ENCODE data around the gene SLC25A5. TPM values are rescaled to one million over a fixed set of nuclear protein-coding genes. Genes with fewer than 3 reads are reported as not detected.
"Not testable (repeated sequence)": the region's sequence is repeated elsewhere in the genome, so short reads cannot be mapped to it uniquely, and the experiment has no call there.

SLC25A5 gene
- total and polyA plus RNA-seq, 2 experiments from 2014 or later, result 348 to 451 TPM

DNA sequence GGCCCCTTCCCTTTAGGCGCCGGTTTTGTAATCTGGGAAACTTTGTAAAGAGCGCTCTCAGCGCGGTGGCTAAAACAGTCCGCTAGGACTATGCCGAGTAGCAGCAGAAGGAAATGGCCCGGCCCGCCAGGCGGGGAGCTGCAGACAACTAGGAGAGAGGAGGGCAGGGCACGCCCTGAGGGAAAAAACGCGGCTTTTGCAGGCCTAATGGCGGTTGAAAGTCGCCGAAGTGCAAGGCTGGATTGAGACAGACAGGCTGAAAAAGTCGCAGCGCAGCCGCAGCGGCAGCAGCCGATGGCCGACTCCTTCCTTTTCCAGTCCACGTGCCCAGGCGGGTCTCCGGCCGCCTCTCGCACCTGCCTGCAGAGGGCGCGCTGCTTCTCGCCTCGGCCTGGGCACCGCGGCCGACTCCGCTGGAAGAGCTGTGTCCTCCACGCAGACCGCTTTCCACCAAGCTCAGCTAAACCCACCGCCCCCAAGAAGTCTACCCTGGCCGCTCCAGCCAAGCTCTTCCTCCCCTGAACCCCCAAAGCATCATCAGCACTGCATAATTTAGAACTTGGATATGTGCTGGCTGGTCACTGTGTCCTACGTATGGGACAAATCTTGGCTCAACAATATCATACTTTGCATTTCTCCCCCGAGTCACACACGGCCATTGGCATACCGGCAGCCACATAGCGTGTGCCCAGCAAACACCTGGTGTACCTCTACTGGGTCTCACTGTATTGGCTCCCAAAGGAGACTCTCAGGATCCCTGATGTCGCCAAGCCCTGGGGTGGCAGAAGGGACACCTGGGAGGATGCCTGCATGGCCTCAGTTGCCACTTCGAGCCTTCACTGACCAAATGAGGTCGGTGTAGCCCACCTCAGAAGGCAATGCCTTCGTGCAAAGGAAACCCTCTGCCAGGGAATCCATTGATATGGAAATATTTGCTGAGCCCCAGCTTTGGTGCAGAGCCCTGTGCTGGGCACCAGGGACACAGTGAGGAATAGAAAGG, 14.5 kb downstream of the SLC25A5 start:
- Histone ChIP-seq H3K79me2 (replicated peaks; ENCODE audit: insufficient read depth) (no peaks in the 10 kb centered on the region), H3K27ac (ENCODE audit: low read depth) (no peak overlapping the region), H3K4me1 (ENCODE audit: insufficient read depth) (no peaks in the 10 kb centered on the region), H3K27me3 (ENCODE audit: insufficient read depth) (peaks cover 9% of the 10 kb centered on the region), H3K9me2 (ENCODE audit: insufficient read depth) (no peaks in the 10 kb centered on the region), H2AFZ (peak overlapping the region; percentile 78; the same call in 1 of the 2 replicates), H3K4me3 (peak overlapping the region; percentile 56), H3K36me3 (ENCODE audit: insufficient read depth) (no peaks in the 10 kb centered on the region), H4K20me1 (replicated peaks; ENCODE audit: insufficient read depth) (no peaks in the 10 kb centered on the region), H3F3A (replicated peaks; ENCODE audit: low read depth) (no peaks in the 10 kb centered on the region), H3K4me2 (peak overlapping the region; percentile 78)
- Mint-ChIP-seq H3K27ac (peak overlapping the region; percentile 44; the same call in 1 of the 2 replicates), H3K27me3 (ENCODE audit: insufficient read depth, low read depth, poor library complexity) (peaks cover 3% of the 10 kb centered on the region), H3K4me1 (no peaks in the 10 kb centered on the region), H3K9me3 (no peaks in the 10 kb centered on the region; the same call in 2 of the 3 replicates), H3K4me3 (peak overlapping the region; percentile 70), H3K36me3 (ENCODE audit: low read depth) (no peaks in the 10 kb centered on the region)
- DNase-seq (ENCODE audit: low spot score), result peak; percentile 67
- TF ChIP-seq, protein P1, sequence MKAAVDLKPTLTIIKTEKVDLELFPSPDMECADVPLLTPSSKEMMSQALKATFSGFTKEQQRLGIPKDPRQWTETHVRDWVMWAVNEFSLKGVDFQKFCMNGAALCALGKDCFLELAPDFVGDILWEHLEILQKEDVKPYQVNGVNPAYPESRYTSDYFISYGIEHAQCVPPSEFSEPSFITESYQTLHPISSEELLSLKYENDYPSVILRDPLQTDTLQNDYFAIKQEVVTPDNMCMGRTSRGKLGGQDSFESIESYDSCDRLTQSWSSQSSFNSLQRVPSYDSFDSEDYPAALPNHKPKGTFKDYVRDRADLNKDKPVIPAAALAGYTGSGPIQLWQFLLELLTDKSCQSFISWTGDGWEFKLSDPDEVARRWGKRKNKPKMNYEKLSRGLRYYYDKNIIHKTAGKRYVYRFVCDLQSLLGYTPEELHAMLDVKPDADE (IDR thresholded peaks at IDR 0.05), result no peak
- TF ChIP-seq, protein P2, sequence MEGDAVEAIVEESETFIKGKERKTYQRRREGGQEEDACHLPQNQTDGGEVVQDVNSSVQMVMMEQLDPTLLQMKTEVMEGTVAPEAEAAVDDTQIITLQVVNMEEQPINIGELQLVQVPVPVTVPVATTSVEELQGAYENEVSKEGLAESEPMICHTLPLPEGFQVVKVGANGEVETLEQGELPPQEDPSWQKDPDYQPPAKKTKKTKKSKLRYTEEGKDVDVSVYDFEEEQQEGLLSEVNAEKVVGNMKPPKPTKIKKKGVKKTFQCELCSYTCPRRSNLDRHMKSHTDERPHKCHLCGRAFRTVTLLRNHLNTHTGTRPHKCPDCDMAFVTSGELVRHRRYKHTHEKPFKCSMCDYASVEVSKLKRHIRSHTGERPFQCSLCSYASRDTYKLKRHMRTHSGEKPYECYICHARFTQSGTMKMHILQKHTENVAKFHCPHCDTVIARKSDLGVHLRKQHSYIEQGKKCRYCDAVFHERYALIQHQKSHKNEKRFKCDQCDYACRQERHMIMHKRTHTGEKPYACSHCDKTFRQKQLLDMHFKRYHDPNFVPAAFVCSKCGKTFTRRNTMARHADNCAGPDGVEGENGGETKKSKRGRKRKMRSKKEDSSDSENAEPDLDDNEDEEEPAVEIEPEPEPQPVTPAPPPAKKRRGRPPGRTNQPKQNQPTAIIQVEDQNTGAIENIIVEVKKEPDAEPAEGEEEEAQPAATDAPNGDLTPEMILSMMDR (conservative IDR thresholded peaks at IDR 0.05; ENCODE audit: low read depth in 2 of 2), result peak; percentile 47 to 75; a peak in 3 of 4 replicates
- TF ChIP-seq POLR2AphosphoS5 (IDR thresholded peaks at IDR 0.05; ENCODE audit: low read depth) (peak; percentile 30; the same call in 1 of the 2 replicates), JUNB (IDR thresholded peaks at IDR 0.05; ENCODE audit: unreplicated experiment) (no peak)
- peak; percentile 94 for ATAC-seq

DNA sequence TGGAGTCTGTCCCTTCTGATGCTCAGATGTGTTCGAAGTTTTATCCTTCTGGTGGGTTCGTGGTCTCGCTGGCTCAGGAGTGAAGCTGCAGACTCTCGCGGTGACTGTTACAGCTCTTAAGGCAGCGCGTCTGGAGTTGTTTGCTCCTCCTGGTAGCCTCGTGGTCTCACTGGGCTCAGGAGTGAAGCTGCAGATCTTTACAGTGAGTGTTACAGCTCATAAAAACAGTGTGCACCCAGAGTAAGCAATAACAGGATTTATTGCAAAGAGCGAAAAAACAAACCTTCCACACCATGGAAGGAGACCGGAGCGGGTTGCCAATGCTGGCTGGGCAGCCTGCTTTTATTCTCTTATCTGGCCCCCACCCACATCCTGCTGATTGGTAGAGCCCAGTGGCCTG, 18.5 kb downstream of the SLC25A5 start:
- no peaks in the 10 kb centered on the region for H3K9me2 ChIP-seq (ENCODE audit: insufficient read depth)
- no peak overlapping the region for H2AFZ ChIP-seq
- peaks cover 9% of the 10 kb centered on the region for H3K27me3 ChIP-seq (ENCODE audit: insufficient read depth)
- H3K27ac Mint-ChIP-seq, result no peak overlapping the region
- H3K4me1 Mint-ChIP-seq, result no peaks in the 10 kb centered on the region
- H4K20me1 ChIP-seq (replicated peaks; ENCODE audit: insufficient read depth), result no peaks in the 10 kb centered on the region
- no peak for TF ChIP-seq NANOG (IDR thresholded peaks at IDR 0.05; ENCODE audit: borderline replicate concordance)
- no peak overlapping the region for H3K4me3 Mint-ChIP-seq
- no peaks in the 10 kb centered on the region for H3K36me3 Mint-ChIP-seq (ENCODE audit: low read depth)
- ATAC-seq, result no peak
- no peaks in the 10 kb centered on the region for H3K36me3 ChIP-seq (ENCODE audit: insufficient read depth)
- no peaks in the 10 kb centered on the region for H3K79me2 ChIP-seq (replicated peaks; ENCODE audit: insufficient read depth)
- H3K4me3 ChIP-seq, result no peak overlapping the region
- no peaks in the 10 kb centered on the region for H3K4me1 ChIP-seq (ENCODE audit: insufficient read depth)
- no peak overlapping the region for H3K4me2 ChIP-seq
- H3K27me3 Mint-ChIP-seq (ENCODE audit: insufficient read depth, low read depth, poor library complexity), result peaks cover 3% of the 10 kb centered on the region
- H3K27ac ChIP-seq (ENCODE audit: low read depth), result no peak overlapping the region
- no peaks in the 10 kb centered on the region for H3F3A ChIP-seq (replicated peaks; ENCODE audit: low read depth)
- DNase-seq (ENCODE audit: low spot score), result no peak
- H3K9me3 Mint-ChIP-seq, result no peaks in the 10 kb centered on the region; the same call in 2 of the 3 replicates

DNA sequence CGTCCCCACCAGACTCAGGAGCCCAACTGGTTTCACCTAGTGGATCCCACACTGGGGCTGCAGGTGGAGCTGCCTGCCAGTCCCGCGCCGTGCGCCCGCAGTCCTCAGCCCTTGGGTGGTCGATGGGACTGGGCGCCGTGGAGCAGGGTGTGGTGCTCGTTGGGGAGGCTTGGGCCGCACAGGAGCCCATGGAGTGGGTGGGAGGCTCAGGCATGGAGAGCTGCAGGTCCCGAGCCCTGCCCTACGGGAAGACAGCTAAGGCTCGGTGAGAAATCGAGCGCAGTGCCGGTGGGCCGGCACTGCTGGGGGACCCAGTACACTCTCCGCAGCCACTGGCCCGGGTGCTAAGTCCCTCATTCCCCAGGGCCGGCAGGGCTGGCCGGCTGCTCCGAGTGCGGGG, 19.5 kb downstream of the SLC25A5 start:
- not testable (repeated sequence) for H3K36me3 Mint-ChIP-seq (ENCODE audit: low read depth); H3K9me2 ChIP-seq (ENCODE audit: insufficient read depth); ATAC-seq; H3K4me1 ChIP-seq (ENCODE audit: insufficient read depth); H3K27me3 Mint-ChIP-seq (ENCODE audit: insufficient read depth, low read depth, poor library complexity); H3K9me3 Mint-ChIP-seq; H3K4me3 Mint-ChIP-seq; H4K20me1 ChIP-seq (replicated peaks; ENCODE audit: insufficient read depth); DNase-seq (ENCODE audit: low spot score); H3K4me3 ChIP-seq; H3K27ac ChIP-seq (ENCODE audit: low read depth); H3K4me1 Mint-ChIP-seq; H2AFZ ChIP-seq; H3K4me2 ChIP-seq; H3F3A ChIP-seq (replicated peaks; ENCODE audit: low read depth); H3K27ac Mint-ChIP-seq; H3K79me2 ChIP-seq (replicated peaks; ENCODE audit: insufficient read depth); H3K27me3 ChIP-seq (ENCODE audit: insufficient read depth); H3K36me3 ChIP-seq (ENCODE audit: insufficient read depth)
